Measurements from ENCODE around the gene PKN3. TPM values are rescaled to one million over a fixed set of nuclear protein-coding genes. Genes with fewer than 3 reads are reported as not detected.

Gene PKN3
- total and polyA plus RNA-seq, 2 of the 13 experiments (the other 11 are each of a cell fraction or from before 2014, with no cell fraction given) = 10.5 to 13.2 TPM

DNA sequence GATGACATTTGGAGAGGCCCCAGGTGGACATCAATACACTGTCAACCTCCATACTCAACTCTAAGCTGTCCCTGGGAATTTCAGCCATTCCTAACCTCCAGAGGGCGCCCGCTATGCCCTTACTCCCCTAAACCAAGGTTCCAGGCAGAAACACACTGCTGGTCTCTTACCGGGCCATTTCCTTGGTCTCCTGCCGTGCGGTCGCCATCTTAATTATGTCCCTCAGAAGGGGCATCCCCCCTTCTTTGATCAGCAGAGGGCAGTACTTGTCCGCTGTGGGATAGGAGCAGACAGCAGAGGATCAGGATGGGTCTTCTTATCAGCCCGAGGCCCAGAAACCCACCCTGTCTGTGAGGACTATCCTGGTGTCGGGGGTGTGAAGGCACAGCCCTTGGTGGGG is 31.0 kb downstream of the PKN3 start (continued):
- TF ChIP-seq, protein P1, sequence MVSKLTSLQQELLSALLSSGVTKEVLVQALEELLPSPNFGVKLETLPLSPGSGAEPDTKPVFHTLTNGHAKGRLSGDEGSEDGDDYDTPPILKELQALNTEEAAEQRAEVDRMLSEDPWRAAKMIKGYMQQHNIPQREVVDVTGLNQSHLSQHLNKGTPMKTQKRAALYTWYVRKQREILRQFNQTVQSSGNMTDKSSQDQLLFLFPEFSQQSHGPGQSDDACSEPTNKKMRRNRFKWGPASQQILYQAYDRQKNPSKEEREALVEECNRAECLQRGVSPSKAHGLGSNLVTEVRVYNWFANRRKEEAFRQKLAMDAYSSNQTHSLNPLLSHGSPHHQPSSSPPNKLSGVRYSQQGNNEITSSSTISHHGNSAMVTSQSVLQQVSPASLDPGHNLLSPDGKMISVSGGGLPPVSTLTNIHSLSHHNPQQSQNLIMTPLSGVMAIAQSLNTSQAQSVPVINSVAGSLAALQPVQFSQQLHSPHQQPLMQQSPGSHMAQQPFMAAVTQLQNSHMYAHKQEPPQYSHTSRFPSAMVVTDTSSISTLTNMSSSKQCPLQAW (CRISPR knock-in tag; IDR thresholded peaks at IDR 0.05) = peak; percentile 86
- TF ChIP-seq CBX2 (IDR thresholded peaks at IDR 0.05; ENCODE audit: low read depth, low read length) = no peak
- no peak for TF ChIP-seq CBX2 (CRISPR knock-in tag; IDR thresholded peaks at IDR 0.05; ENCODE audit: low read depth)
- TF ChIP-seq SMAD1 (CRISPR knock-in tag; IDR thresholded peaks at IDR 0.05; ENCODE audit: borderline replicate concordance, low read depth) = no peak
- TF ChIP-seq ZFP37 (CRISPR knock-in tag; IDR thresholded peaks at IDR 0.05; ENCODE audit: borderline replicate concordance) = no peak
- TF ChIP-seq, protein P2, sequence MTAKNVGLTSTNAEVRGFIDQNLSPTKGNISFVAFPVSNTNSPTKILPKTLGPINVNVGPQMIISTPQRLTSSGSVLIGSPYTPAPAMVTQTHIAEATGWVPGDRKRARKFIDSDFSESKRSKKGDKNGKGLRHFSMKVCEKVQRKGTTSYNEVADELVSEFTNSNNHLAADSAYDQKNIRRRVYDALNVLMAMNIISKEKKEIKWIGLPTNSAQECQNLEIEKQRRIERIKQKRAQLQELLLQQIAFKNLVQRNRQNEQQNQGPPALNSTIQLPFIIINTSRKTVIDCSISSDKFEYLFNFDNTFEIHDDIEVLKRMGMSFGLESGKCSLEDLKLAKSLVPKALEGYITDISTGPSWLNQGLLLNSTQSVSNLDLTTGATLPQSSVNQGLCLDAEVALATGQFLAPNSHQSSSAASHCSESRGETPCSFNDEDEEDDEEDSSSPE (CRISPR knock-in tag; IDR thresholded peaks at IDR 0.05) = 0 out of 2 replicates have a peak, but pooled peaks have one; percentile 35
- TF ChIP-seq, protein P3, sequence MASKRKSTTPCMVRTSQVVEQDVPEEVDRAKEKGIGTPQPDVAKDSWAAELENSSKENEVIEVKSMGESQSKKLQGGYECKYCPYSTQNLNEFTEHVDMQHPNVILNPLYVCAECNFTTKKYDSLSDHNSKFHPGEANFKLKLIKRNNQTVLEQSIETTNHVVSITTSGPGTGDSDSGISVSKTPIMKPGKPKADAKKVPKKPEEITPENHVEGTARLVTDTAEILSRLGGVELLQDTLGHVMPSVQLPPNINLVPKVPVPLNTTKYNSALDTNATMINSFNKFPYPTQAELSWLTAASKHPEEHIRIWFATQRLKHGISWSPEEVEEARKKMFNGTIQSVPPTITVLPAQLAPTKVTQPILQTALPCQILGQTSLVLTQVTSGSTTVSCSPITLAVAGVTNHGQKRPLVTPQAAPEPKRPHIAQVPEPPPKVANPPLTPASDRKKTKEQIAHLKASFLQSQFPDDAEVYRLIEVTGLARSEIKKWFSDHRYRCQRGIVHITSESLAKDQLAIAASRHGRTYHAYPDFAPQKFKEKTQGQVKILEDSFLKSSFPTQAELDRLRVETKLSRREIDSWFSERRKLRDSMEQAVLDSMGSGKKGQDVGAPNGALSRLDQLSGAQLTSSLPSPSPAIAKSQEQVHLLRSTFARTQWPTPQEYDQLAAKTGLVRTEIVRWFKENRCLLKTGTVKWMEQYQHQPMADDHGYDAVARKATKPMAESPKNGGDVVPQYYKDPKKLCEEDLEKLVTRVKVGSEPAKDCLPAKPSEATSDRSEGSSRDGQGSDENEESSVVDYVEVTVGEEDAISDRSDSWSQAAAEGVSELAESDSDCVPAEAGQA (IDR thresholded peaks at IDR 0.05; ENCODE audit: low read depth) = peak; percentile 66
- TF ChIP-seq, protein P3 (CRISPR knock-in tag; IDR thresholded peaks at IDR 0.05; ENCODE audit: borderline replicate concordance) = no peak
- TF ChIP-seq PRPF4 (IDR thresholded peaks at IDR 0.05; ENCODE audit: low read depth, low read length, poor library complexity, severe bottlenecking) = no peak
- no peak for TF ChIP-seq ZNF224 (CRISPR knock-in tag; IDR thresholded peaks at IDR 0.05)
- TF ChIP-seq ZKSCAN1 (IDR thresholded peaks at IDR 0.05; ENCODE audit: low read length) = no peak
- no peak for TF ChIP-seq ZNF75D (CRISPR knock-in tag; IDR thresholded peaks at IDR 0.05; ENCODE audit: borderline replicate concordance)
- TF ChIP-seq CHCHD3 (CRISPR knock-in tag; IDR thresholded peaks at IDR 0.05) = no peak
- no peak for TF ChIP-seq KLF12 (CRISPR knock-in tag; IDR thresholded peaks at IDR 0.05; ENCODE audit: borderline replicate concordance)
- TF ChIP-seq NCOA5 (CRISPR knock-in tag; IDR thresholded peaks at IDR 0.05) = no peak
- no peak for TF ChIP-seq CERS6 (CRISPR knock-in tag; IDR thresholded peaks at IDR 0.05)
- no peak for TF ChIP-seq ZNF160 (CRISPR knock-in tag; IDR thresholded peaks at IDR 0.05)
- no peak for TF ChIP-seq CENPBD1 (CRISPR knock-in tag; IDR thresholded peaks at IDR 0.05; ENCODE audit: borderline replicate concordance, low read depth)
